Stomach (tissue), 4 donors: ENCODE data around the gene ERN1.

Experiments used
- CTCF ChIP-seq, 7 experiments: fragments of 450-650 bp in 4 of 7; fragments of 200-600 bp in 3 of 7; sonication (generic) in 3 of 7; IDR thresholded peaks; one replicate each; pipeline ENCODE4 v1.5.1; 2016 to 2019; ENCODE audit warnings: antibody characterized with exemption in 7 of 7, control low read depth in 2 of 7, mild to moderate bottlenecking in 1 of 7
- EP300 ChIP-seq: sonication (generic); formaldehyde crosslinking; IDR thresholded peaks from one replicate; pipeline ENCODE4 v1.6.1; 2017; ENCODE audit warnings: antibody characterized with exemption
- POLR2A ChIP-seq, 4 donors: fragments of 450-650 bp; IDR thresholded peaks; one replicate each; pipeline ENCODE4 v1.6.1; 2016; ENCODE audit warnings: antibody characterized with exemption in 4 of 4, control low read depth in 2 of 4, mild to moderate bottlenecking in 1 of 4, moderate library complexity in 1 of 4
- POLR2AphosphoS5 ChIP-seq, 3 donors: sonication (generic); formaldehyde crosslinking; IDR thresholded peaks; one replicate each; pipeline ENCODE4 v1.6.1; 2016; ENCODE audit warnings: antibody characterized with exemption in 3 of 3

- TF ChIP-seq CTCF (IDR thresholded peaks at IDR 0.05) (no peak), POLR2A (IDR thresholded peaks at IDR 0.05) (no peak), EP300 (no peak), POLR2AphosphoS5 (IDR thresholded peaks at IDR 0.05) (no peak)
These were observed 25.2 kb upstream of the ERN1 start for GRCh38 chr17:64155129-64155528.
